HepG2 (cell line): ENCODE data around the gene IMPDH2. TPM values are rescaled to one million over a fixed set of nuclear protein-coding genes. Genes with fewer than 3 reads are reported as not detected.

Experiments used
- CBFB ChIP-seq: sonication (generic); formaldehyde crosslinking; IDR thresholded peaks from 2 replicates; pipeline ENCODE4 v1.4.0; 2020; ENCODE audit warnings: missing genetic modification reagents
- FOXP4 ChIP-seq: sonication (generic); formaldehyde crosslinking; IDR thresholded peaks from 2 replicates; pipeline ENCODE4 v1.4.0; 2020; ENCODE audit warnings: missing genetic modification reagents
- GPN1 ChIP-seq: sonication (generic); formaldehyde crosslinking; IDR thresholded peaks from 2 replicates; pipeline ENCODE4 v1.5.1; 2020; ENCODE audit warnings: missing genetic modification reagents, borderline replicate concordance
- LBX2 ChIP-seq: sonication (generic); formaldehyde crosslinking; IDR thresholded peaks from 2 replicates; pipeline ENCODE4 v1.5.0; 2020; ENCODE audit warnings: missing genetic modification reagents, mild to moderate bottlenecking, borderline replicate concordance
- MBNL3 ChIP-seq: fragments of 250-450 bp; sonication (Bioruptor Pico); conservative IDR thresholded peaks from 2 replicates; pipeline ENCODE4 v1.8.0; 2022; ENCODE audit warnings: mild to moderate bottlenecking, inconsistent platforms
- ZFY ChIP-seq: sonication (generic); formaldehyde crosslinking; IDR thresholded peaks from 2 replicates; pipeline ENCODE4 v1.4.0; 2020; ENCODE audit warnings: missing genetic modification reagents
- ZMYM3 ChIP-seq: sonication (generic); formaldehyde crosslinking; IDR thresholded peaks from 2 replicates; pipeline ENCODE4 v1.5.1; 2020; ENCODE audit warnings: mild to moderate bottlenecking, missing genetic modification reagents
- ZNF143 ChIP-seq: sonication (generic); formaldehyde crosslinking; IDR thresholded peaks from 2 replicates; pipeline ENCODE4 v1.4.0; 2020; ENCODE audit warnings: missing genetic modification reagents
- ZNF235 ChIP-seq: sonication (generic); formaldehyde crosslinking; IDR thresholded peaks from 2 replicates; pipeline ENCODE4 v1.8.1; 2023; ENCODE audit warnings: mild to moderate bottlenecking, missing genetic modification reagents, borderline replicate concordance
- ZNF432 ChIP-seq: sonication (generic); formaldehyde crosslinking; IDR thresholded peaks from 2 replicates; pipeline ENCODE4 v1.5.0; 2020; ENCODE audit warnings: missing genetic modification reagents, mild to moderate bottlenecking, borderline replicate concordance
- ZSCAN21 ChIP-seq: sonication (generic); formaldehyde crosslinking; IDR thresholded peaks from 2 replicates; pipeline ENCODE4 v1.8.0; 2022; ENCODE audit warnings: mild to moderate bottlenecking, missing genetic modification reagents, moderate library complexity, borderline replicate concordance
- ZSCAN25 ChIP-seq: sonication (generic); formaldehyde crosslinking; IDR thresholded peaks from 2 replicates; pipeline ENCODE4 v1.8.0; 2022; ENCODE audit warnings: mild to moderate bottlenecking, missing genetic modification reagents
- polyA plus RNA-seq, 8 experiments: library from polyadenylated mRNA; depleted of rRNA in 3 of 8; stranded (reverse) in 7 of 8; unstranded in 1 of 8; fragments of >200 nt; fragmentation: Illumina TruSeq in 4 of 8; extraction: Trizol in 4 of 8; gene quantifications; 2 replicates each; pipeline versions ENCODE4 v1.2.1 to v1.2.3, GENCODE V29; 2011 to 2016; ENCODE audit warnings: low read depth in 4 of 8, missing spikeins in 1 of 8, mixed read lengths in 1 of 8; ENCODE audit not compliant: insufficient read depth in 1 of 8
- total RNA-seq, 5 experiments: library from RNA; depleted of rRNA; stranded (reverse); fragments of >200 nt; fragmentation: Illumina TruSeq; extraction: Trizol; gene quantifications; 2 replicates each; pipeline ENCODE4 v1.2.3, GENCODE V29; 2016; ENCODE audit warnings: low read depth in 1 of 5
- TF ChIP-seq, protein P1 (sequence below): sonication (generic); formaldehyde crosslinking; IDR thresholded peaks from 2 replicates; pipeline ENCODE4 v1.5.1; 2020; ENCODE audit warnings: missing genetic modification reagents, mild to moderate bottlenecking, borderline replicate concordance
- TF ChIP-seq, protein P2 (sequence below): sonication (generic); formaldehyde crosslinking; IDR thresholded peaks from 2 replicates; pipeline ENCODE4 v1.5.0; 2020; ENCODE audit warnings: mild to moderate bottlenecking, missing genetic modification reagents, borderline replicate concordance
- TF ChIP-seq, protein P3 (sequence below): sonication (generic); formaldehyde crosslinking; IDR thresholded peaks from 2 replicates; pipeline ENCODE4 v1.4.0; 2020; ENCODE audit warnings: missing genetic modification reagents, borderline replicate concordance

Gene IMPDH2
- total and polyA plus RNA-seq, 2 of the 13 experiments (the other 11 are each of a cell fraction or from before 2014, with no cell fraction given), result 248 to 260 TPM

- TF ChIP-seq, protein P1, sequence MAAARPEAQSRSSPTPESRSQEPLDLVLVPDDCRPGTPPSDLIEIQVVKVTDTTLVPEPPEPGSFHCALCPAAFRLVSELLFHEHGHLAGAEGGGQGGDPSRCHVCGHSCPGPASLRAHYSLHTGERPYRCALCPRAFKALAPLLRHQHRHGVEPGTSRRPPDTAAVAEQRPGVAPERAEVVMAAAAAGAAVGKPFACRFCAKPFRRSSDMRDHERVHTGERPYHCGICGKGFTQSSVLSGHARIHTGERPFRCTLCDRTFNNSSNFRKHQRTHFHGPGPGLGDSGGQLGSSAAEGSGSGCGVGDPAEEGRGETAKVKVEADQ (CRISPR knock-in tag), result no peak; the same call in 1 of the 2 replicates
- TF ChIP-seq ZMYM3 (CRISPR knock-in tag) (0 out of 2 replicates have a peak, but pooled peaks have one; percentile 43), LBX2 (CRISPR knock-in tag) (no peak), ZSCAN21 (CRISPR knock-in tag) (peak; percentile 92; the same call in 1 of the 2 replicates), ZNF235 (CRISPR knock-in tag) (0 out of 2 replicates have a peak, but pooled peaks have one; percentile 78), GPN1 (peak; percentile 37; the same call in 1 of the 2 replicates), FOXP4 (CRISPR knock-in tag) (peak; percentile 57), ZSCAN25 (CRISPR knock-in tag) (peak; percentile 71), ZFY (peak; percentile 96), MBNL3 (CRISPR knock-in tag) (no peak; the same call in 1 of the 2 replicates), ZNF143 (CRISPR knock-in tag) (no peak), ZNF432 (CRISPR knock-in tag) (no peak), CBFB (CRISPR knock-in tag) (peak; percentile 90)
- TF ChIP-seq, protein P2, sequence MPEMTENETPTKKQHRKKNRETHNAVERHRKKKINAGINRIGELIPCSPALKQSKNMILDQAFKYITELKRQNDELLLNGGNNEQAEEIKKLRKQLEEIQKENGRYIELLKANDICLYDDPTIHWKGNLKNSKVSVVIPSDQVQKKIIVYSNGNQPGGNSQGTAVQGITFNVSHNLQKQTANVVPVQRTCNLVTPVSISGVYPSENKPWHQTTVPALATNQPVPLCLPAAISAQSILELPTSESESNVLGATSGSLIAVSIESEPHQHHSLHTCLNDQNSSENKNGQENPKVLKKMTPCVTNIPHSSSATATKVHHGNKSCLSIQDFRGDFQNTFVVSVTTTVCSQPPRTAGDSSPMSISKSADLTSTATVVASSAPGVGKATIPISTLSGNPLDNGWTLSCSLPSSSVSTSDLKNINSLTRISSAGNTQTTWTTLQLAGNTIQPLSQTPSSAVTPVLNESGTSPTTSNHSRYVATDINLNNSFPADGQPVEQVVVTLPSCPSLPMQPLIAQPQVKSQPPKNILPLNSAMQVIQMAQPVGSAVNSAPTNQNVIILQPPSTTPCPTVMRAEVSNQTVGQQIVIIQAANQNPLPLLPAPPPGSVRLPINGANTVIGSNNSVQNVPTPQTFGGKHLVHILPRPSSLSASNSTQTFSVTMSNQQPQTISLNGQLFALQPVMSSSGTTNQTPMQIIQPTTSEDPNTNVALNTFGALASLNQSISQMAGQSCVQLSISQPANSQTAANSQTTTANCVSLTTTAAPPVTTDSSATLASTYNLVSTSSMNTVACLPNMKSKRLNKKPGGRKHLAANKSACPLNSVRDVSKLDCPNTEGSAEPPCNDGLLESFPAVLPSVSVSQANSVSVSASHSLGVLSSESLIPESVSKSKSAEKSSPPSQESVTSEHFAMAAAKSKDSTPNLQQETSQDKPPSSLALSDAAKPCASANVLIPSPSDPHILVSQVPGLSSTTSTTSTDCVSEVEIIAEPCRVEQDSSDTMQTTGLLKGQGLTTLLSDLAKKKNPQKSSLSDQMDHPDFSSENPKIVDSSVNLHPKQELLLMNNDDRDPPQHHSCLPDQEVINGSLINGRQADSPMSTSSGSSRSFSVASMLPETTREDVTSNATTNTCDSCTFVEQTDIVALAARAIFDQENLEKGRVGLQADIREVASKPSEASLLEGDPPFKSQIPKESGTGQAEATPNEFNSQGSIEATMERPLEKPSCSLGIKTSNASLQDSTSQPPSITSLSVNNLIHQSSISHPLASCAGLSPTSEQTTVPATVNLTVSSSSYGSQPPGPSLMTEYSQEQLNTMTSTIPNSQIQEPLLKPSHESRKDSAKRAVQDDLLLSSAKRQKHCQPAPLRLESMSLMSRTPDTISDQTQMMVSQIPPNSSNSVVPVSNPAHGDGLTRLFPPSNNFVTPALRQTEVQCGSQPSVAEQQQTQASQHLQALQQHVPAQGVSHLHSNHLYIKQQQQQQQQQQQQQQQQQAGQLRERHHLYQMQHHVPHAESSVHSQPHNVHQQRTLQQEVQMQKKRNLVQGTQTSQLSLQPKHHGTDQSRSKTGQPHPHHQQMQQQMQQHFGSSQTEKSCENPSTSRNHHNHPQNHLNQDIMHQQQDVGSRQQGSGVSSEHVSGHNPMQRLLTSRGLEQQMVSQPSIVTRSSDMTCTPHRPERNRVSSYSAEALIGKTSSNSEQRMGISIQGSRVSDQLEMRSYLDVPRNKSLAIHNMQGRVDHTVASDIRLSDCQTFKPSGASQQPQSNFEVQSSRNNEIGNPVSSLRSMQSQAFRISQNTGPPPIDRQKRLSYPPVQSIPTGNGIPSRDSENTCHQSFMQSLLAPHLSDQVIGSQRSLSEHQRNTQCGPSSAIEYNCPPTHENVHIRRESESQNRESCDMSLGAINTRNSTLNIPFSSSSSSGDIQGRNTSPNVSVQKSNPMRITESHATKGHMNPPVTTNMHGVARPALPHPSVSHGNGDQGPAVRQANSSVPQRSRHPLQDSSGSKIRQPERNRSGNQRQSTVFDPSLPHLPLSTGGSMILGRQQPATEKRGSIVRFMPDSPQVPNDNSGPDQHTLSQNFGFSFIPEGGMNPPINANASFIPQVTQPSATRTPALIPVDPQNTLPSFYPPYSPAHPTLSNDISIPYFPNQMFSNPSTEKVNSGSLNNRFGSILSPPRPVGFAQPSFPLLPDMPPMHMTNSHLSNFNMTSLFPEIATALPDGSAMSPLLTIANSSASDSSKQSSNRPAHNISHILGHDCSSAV (CRISPR knock-in tag), result no peak
- TF ChIP-seq, protein P3, sequence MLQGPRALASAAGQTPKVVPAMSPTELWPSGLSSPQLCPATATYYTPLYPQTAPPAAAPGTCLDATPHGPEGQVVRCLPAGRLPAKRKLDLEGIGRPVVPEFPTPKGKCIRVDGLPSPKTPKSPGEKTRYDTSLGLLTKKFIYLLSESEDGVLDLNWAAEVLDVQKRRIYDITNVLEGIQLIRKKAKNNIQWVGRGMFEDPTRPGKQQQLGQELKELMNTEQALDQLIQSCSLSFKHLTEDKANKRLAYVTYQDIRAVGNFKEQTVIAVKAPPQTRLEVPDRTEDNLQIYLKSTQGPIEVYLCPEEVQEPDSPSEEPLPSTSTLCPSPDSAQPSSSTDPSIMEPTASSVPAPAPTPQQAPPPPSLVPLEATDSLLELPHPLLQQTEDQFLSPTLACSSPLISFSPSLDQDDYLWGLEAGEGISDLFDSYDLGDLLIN (CRISPR knock-in tag), result peak; percentile 82; the same call in 1 of the 2 replicates
Measured at GRCh38 chr3:49028673-49029562, at the start of gene IMPDH2 (continued).
